ENCODE results near the gene ATP6V0A4. TPM values are rescaled to one million over a fixed set of nuclear protein-coding genes. Genes with fewer than 3 reads are reported as not detected.

Gene ATP6V0A4
- total and polyA plus RNA-seq, 2 of the 13 experiments (the other 11 are each of a cell fraction or from before 2014, with no cell fraction given) = 0.24 to 0.25 TPM

DNA sequence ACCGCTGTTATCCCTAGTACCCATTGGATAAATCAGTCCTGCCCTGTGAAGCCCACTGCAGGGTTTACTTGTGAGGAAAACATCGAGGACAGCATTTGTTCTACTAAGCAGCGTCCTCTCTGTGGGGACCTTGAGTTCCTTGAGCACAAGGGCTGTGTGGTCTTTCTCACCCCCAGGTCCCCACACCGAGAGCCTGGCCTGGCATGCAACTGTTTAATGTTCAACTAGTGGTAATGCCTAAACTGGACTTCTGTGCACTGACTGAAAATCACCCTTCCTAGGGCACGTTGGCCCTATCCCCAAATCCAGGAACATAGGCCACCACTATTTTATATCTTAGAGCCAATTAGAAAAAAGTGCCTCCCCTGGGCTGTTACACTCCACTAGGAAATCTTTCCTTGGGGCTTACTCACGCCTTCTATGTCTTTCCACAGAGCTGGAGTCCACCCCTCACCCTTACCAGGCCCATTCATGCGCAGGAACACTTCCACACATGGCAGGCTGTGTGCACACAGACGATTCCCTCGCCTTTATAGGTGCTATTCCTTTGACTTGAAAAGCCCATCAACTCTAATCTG is 1.9 kb downstream of the ATP6V0A4 start (continued):
- TF ChIP-seq, protein P1, sequence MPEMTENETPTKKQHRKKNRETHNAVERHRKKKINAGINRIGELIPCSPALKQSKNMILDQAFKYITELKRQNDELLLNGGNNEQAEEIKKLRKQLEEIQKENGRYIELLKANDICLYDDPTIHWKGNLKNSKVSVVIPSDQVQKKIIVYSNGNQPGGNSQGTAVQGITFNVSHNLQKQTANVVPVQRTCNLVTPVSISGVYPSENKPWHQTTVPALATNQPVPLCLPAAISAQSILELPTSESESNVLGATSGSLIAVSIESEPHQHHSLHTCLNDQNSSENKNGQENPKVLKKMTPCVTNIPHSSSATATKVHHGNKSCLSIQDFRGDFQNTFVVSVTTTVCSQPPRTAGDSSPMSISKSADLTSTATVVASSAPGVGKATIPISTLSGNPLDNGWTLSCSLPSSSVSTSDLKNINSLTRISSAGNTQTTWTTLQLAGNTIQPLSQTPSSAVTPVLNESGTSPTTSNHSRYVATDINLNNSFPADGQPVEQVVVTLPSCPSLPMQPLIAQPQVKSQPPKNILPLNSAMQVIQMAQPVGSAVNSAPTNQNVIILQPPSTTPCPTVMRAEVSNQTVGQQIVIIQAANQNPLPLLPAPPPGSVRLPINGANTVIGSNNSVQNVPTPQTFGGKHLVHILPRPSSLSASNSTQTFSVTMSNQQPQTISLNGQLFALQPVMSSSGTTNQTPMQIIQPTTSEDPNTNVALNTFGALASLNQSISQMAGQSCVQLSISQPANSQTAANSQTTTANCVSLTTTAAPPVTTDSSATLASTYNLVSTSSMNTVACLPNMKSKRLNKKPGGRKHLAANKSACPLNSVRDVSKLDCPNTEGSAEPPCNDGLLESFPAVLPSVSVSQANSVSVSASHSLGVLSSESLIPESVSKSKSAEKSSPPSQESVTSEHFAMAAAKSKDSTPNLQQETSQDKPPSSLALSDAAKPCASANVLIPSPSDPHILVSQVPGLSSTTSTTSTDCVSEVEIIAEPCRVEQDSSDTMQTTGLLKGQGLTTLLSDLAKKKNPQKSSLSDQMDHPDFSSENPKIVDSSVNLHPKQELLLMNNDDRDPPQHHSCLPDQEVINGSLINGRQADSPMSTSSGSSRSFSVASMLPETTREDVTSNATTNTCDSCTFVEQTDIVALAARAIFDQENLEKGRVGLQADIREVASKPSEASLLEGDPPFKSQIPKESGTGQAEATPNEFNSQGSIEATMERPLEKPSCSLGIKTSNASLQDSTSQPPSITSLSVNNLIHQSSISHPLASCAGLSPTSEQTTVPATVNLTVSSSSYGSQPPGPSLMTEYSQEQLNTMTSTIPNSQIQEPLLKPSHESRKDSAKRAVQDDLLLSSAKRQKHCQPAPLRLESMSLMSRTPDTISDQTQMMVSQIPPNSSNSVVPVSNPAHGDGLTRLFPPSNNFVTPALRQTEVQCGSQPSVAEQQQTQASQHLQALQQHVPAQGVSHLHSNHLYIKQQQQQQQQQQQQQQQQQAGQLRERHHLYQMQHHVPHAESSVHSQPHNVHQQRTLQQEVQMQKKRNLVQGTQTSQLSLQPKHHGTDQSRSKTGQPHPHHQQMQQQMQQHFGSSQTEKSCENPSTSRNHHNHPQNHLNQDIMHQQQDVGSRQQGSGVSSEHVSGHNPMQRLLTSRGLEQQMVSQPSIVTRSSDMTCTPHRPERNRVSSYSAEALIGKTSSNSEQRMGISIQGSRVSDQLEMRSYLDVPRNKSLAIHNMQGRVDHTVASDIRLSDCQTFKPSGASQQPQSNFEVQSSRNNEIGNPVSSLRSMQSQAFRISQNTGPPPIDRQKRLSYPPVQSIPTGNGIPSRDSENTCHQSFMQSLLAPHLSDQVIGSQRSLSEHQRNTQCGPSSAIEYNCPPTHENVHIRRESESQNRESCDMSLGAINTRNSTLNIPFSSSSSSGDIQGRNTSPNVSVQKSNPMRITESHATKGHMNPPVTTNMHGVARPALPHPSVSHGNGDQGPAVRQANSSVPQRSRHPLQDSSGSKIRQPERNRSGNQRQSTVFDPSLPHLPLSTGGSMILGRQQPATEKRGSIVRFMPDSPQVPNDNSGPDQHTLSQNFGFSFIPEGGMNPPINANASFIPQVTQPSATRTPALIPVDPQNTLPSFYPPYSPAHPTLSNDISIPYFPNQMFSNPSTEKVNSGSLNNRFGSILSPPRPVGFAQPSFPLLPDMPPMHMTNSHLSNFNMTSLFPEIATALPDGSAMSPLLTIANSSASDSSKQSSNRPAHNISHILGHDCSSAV (CRISPR knock-in tag; IDR thresholded peaks at IDR 0.05; ENCODE audit: borderline replicate concordance) = no peak
- no peak for TF ChIP-seq RAD21 (CRISPR knock-in tag; IDR thresholded peaks at IDR 0.05)
- TF ChIP-seq ZNF205 (CRISPR knock-in tag; IDR thresholded peaks at IDR 0.05) = no peak
- TF ChIP-seq, protein P2, sequence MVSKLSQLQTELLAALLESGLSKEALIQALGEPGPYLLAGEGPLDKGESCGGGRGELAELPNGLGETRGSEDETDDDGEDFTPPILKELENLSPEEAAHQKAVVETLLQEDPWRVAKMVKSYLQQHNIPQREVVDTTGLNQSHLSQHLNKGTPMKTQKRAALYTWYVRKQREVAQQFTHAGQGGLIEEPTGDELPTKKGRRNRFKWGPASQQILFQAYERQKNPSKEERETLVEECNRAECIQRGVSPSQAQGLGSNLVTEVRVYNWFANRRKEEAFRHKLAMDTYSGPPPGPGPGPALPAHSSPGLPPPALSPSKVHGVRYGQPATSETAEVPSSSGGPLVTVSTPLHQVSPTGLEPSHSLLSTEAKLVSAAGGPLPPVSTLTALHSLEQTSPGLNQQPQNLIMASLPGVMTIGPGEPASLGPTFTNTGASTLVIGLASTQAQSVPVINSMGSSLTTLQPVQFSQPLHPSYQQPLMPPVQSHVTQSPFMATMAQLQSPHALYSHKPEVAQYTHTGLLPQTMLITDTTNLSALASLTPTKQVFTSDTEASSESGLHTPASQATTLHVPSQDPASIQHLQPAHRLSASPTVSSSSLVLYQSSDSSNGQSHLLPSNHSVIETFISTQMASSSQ (IDR thresholded peaks at IDR 0.05; ENCODE audit: low read depth) = 0 out of 2 replicates have a peak, but pooled peaks have one; percentile 21
- TF ChIP-seq, protein P2 (CRISPR knock-in tag; IDR thresholded peaks at IDR 0.05; ENCODE audit: borderline replicate concordance) = no peak
- no peak for TF ChIP-seq ERF (CRISPR knock-in tag; IDR thresholded peaks at IDR 0.05)
- TF ChIP-seq SRY (CRISPR knock-in tag; IDR thresholded peaks at IDR 0.05) = no peak
- TF ChIP-seq HOXA5 (CRISPR knock-in tag; IDR thresholded peaks at IDR 0.05) = no peak
- TF ChIP-seq, protein P3, sequence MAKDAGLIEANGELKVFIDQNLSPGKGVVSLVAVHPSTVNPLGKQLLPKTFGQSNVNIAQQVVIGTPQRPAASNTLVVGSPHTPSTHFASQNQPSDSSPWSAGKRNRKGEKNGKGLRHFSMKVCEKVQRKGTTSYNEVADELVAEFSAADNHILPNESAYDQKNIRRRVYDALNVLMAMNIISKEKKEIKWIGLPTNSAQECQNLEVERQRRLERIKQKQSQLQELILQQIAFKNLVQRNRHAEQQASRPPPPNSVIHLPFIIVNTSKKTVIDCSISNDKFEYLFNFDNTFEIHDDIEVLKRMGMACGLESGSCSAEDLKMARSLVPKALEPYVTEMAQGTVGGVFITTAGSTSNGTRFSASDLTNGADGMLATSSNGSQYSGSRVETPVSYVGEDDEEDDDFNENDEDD (CRISPR knock-in tag; IDR thresholded peaks at IDR 0.05; ENCODE audit: borderline replicate concordance) = no peak
- TF ChIP-seq ZNF367 (CRISPR knock-in tag; IDR thresholded peaks at IDR 0.05; ENCODE audit: borderline replicate concordance) = no peak
- TF ChIP-seq, protein P4, sequence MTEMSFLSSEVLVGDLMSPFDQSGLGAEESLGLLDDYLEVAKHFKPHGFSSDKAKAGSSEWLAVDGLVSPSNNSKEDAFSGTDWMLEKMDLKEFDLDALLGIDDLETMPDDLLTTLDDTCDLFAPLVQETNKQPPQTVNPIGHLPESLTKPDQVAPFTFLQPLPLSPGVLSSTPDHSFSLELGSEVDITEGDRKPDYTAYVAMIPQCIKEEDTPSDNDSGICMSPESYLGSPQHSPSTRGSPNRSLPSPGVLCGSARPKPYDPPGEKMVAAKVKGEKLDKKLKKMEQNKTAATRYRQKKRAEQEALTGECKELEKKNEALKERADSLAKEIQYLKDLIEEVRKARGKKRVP (CRISPR knock-in tag; IDR thresholded peaks at IDR 0.05) = no peak
- TF ChIP-seq, protein P5, sequence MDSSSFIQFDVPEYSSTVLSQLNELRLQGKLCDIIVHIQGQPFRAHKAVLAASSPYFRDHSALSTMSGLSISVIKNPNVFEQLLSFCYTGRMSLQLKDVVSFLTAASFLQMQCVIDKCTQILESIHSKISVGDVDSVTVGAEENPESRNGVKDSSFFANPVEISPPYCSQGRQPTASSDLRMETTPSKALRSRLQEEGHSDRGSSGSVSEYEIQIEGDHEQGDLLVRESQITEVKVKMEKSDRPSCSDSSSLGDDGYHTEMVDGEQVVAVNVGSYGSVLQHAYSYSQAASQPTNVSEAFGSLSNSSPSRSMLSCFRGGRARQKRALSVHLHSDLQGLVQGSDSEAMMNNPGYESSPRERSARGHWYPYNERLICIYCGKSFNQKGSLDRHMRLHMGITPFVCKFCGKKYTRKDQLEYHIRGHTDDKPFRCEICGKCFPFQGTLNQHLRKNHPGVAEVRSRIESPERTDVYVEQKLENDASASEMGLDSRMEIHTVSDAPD (CRISPR knock-in tag; IDR thresholded peaks at IDR 0.05) = no peak

Data from HepG2 (cell line).